ENCODE data around the gene SPTLC3.

DNA sequence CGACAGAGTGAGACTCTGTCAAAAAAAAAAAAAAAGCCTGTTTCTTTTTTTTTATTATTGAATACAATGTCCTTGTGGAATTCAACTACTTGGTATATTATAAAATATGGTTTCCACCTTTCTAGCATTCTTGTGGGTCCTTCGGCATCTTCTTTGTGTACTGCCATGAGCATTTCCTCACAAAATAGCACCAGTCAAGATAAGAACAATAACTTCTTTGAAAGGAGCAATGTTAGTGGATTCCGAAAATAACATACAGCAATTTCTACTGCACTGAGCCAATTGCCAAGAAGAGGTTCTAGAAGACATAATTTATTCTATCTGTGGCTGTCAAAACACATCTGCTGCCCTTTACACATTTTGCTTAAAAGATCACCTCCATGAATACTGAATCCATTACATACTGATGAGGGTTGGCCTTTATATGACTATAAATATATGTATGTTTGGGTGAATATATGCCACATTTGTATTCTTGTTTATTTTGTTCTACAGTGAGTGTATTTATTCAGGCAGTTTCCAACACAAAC lies 19.1 kb upstream of the SPTLC3 start:
- TF ChIP-seq TAF1 (IDR thresholded peaks at IDR 0.05; ENCODE audit: borderline replicate concordance, insufficient read depth, low read length): no peak
- no peak for TF ChIP-seq SIN3A (IDR thresholded peaks at IDR 0.05; ENCODE audit: borderline replicate concordance, insufficient read depth, low read length)
- TF ChIP-seq POLR2AphosphoS5 (IDR thresholded peaks at IDR 0.05; ENCODE audit: low read depth, low read length): no peak
- TF ChIP-seq, protein P1, sequence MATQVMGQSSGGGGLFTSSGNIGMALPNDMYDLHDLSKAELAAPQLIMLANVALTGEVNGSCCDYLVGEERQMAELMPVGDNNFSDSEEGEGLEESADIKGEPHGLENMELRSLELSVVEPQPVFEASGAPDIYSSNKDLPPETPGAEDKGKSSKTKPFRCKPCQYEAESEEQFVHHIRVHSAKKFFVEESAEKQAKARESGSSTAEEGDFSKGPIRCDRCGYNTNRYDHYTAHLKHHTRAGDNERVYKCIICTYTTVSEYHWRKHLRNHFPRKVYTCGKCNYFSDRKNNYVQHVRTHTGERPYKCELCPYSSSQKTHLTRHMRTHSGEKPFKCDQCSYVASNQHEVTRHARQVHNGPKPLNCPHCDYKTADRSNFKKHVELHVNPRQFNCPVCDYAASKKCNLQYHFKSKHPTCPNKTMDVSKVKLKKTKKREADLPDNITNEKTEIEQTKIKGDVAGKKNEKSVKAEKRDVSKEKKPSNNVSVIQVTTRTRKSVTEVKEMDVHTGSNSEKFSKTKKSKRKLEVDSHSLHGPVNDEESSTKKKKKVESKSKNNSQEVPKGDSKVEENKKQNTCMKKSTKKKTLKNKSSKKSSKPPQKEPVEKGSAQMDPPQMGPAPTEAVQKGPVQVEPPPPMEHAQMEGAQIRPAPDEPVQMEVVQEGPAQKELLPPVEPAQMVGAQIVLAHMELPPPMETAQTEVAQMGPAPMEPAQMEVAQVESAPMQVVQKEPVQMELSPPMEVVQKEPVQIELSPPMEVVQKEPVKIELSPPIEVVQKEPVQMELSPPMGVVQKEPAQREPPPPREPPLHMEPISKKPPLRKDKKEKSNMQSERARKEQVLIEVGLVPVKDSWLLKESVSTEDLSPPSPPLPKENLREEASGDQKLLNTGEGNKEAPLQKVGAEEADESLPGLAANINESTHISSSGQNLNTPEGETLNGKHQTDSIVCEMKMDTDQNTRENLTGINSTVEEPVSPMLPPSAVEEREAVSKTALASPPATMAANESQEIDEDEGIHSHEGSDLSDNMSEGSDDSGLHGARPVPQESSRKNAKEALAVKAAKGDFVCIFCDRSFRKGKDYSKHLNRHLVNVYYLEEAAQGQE (IDR thresholded peaks at IDR 0.05; ENCODE audit: insufficient read depth in 1 of 2, low read depth in 2 of 2, low read length in 2 of 2): no peak
- no peak for TF ChIP-seq FOXP2 (optimal IDR thresholded peaks at IDR 0.05; ENCODE audit: borderline replicate concordance, extremely low read depth, extremely low read length, insufficient read depth)

Data from PFSK-1 (cell line).